Gastrocnemius medialis (tissue), 4 donors: ENCODE measurements around the gene NR1D2.

ENCODE experiments used
- CTCF ChIP-seq, 5 experiments: fragments of 450-650 bp in 3 of 5; fragments of 200-600 bp in 2 of 5; sonication (generic) in 2 of 5; IDR thresholded peaks in 4 of 5; conservative IDR thresholded peaks in 1 of 5; 1 replicate in 4 of 5; 2 replicates in 1 of 5; pipeline ENCODE4 v1.5.1; 2016 to 2019; ENCODE audit warnings: antibody characterized with exemption in 5 of 5, mild to moderate bottlenecking in 3 of 5, moderate library complexity in 3 of 5
- POLR2A ChIP-seq, 2 donors: fragments of 450-650 bp; IDR thresholded peaks; one replicate each; pipeline ENCODE4 v1.6.1; 2017; ENCODE audit warnings: antibody characterized with exemption in 2 of 2, mild to moderate bottlenecking in 2 of 2, moderate library complexity in 2 of 2

GRCh38 chr3:23952646-23953045 is 7.6 kb downstream of the NR1D2 start:
- no peak for TF ChIP-seq CTCF (IDR thresholded peaks at IDR 0.05 in 4 of 5, conservative IDR thresholded peaks at IDR 0.05 in 1 of 5)
- no peak for TF ChIP-seq POLR2A (IDR thresholded peaks at IDR 0.05)
